ENCODE data around the gene DUSP14. TPM values are rescaled to one million over a fixed set of nuclear protein-coding genes. Genes with fewer than 3 reads are reported as not detected.

The DUSP14 gene
- total and polyA plus RNA-seq, 9 of the 15 experiments (the other 6 are each of a cell fraction or from before 2014, with no cell fraction given), result 20.2 to 74.0 (median 31.8) TPM

DNA sequence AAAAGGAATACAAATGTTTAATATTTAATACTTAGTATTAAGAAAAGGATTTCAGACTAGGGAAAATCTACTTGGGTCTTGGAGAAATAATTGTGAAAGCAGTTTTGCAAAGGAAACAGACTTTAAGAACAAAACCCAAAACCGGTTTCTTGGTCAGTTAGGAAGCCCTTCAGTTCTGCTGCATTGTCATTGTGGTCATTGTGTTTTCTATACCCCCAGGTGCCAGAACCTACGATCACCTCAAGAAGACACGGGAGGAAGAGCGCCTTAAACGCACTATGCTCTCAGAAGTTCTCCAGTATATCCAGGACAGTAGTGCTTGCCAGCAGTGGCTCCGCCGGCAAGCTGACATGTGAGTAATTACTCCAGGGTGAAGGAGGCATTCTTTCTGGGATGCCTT, 19.5 kb upstream of the DUSP14 start (continued):
- TF ChIP-seq, protein P1, sequence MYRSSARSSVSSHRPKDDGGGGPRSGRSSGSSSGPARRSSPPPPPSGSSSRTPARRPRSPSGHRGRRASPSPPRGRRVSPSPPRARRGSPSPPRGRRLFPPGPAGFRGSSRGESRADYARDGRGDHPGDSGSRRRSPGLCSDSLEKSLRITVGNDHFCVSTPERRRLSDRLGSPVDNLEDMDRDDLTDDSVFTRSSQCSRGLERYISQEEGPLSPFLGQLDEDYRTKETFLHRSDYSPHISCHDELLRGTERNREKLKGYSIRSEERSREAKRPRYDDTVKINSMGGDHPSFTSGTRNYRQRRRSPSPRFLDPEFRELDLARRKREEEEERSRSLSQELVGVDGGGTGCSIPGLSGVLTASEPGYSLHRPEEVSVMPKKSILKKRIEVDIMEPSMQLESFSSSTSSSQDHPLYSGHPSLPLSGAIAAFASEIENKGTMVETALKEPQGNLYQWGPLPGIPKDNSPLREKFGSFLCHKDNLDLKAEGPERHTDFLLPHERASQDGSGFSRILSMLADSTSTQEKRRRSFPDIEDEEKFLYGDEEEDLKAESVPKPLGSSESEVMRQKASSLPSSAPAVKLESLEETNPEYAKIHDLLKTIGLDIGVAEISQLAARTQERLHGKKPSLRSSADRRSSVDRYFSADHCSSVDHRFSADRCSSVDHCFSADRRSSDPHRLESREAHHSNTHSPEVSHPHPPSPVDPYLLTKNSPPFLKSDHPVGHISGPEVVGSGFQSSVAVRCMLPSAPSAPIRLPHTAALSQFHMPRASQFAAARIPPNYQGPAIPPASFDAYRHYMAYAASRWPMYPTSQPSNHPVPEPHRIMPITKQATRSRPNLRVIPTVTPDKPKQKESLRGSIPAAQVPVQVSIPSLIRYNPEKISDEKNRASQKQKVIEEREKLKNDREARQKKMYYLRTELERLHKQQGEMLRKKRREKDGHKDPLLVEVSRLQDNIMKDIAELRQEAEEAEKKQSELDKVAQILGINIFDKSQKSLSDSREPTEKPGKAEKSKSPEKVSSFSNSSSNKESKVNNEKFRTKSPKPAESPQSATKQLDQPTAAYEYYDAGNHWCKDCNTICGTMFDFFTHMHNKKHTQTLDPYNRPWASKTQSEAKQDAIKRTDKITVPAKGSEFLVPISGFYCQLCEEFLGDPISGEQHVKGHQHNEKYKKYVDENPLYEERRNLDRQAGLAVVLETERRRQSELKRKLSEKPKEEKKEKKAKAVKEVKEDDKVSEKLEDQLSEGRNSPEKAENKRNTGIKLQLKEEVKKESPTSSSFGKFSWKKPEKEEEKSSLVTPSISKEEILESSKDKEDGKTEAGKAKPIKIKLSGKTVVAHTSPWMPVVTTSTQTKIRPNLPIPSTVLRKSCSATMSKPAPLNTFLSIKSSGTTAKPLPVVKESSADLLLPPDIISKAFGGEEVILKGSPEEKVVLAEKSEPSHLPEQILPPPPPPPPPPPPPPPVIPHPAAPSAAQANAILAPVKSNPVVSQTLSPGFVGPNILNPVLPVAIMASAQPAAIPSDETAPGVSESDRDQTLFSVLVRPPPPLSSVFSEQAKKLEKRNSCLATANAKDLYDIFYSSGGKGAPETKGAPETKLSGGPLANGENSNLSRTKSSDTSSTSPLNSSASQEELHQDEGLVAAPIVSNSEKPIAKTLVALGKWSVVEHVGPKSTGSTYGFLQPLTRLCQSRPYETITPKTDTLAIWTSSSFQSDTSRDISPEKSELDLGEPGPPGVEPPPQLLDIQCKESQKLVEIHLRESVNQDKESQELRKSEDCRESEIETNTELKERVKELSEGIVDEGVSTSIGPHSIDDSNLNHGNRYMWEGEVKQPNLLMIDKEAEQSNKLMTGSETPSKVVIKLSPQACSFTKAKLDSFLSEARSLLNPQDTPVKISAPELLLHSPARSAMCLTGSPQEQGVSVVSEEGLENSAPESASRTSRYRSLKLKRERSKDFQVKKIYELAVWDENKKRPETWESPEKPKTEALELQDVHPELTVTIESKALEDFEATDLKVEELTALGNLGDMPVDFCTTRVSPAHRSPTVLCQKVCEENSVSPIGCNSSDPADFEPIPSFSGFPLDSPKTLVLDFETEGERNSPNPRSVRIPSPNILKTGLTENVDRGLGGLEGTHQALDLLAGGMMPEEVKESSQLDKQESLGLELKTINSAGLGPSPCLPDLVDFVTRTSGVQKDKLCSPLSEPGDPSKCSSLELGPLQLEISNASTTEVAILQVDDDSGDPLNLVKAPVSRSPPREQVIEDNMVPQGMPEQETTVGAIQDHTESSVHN (IDR thresholded peaks at IDR 0.05; ENCODE audit: borderline replicate concordance in 1 of 2, low read depth in 1 of 2), result no peak
- TF ChIP-seq CBFA2T3 (IDR thresholded peaks at IDR 0.05) (no peak), POLR2G (IDR thresholded peaks at IDR 0.05; ENCODE audit: low read depth, low read length) (no peak)
